HG02943 (cell line): Measurements from ENCODE around the gene CCDC7.
"Not testable (repeated sequence)": the region's sequence is repeated elsewhere in the genome, so short reads cannot be mapped to it uniquely, and the experiment has no call there.

Experiments
- ATAC-seq: cut with Tn5 transposase; IDR thresholded peaks from one replicate; pipeline ENCODE4 v1.9.1; 2021; ENCODE audit warnings: mild to moderate bottlenecking, low read depth, moderate library complexity; ENCODE audit not compliant: unreplicated experiment

The CCDC7 gene

DNA sequence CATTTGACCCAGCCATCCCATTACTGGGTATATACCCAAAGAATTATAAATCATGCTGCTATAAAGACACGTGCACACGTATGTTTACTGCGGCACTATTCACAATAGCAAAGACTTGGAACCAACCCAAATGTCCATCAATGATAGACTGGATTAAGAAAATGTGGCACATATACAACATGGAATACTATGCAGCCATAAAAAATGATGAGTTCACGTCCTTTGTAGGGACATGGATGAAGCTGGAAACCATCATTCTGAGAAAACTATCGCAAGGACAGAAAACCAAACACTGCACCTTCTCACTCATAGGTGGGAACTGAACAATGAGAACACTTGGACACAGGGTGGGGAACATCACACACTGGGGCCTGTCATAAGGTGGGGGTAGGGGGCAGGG, 471.9 kb downstream of the CCDC7 start:
- ATAC-seq = not testable (repeated sequence)

- ATAC-seq = no peak
Measured at GRCh38 chr10:32922170-32922569, 476.2 kb downstream of the CCDC7 start.

DNA sequence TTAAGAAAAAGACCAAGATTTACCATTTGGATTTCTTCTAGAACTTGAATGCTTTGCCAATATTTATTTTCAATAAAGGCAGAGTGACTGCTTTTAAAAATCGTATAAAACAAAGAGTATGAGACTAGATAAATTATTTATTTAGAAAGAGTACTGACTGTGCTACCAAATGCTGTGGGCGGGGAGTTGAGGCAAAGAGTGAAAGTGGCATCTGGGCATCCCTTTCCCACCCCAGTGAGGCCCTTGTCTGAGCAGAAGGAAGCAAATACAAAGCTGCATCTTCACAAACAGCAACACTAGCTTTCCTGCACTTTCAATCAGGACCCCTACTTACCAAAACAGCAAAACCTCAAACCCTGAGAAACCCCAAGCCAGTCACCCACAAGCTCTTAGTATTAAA, 477.2 kb downstream of the CCDC7 start:
- no peak for ATAC-seq

- no peak for ATAC-seq
Measured at GRCh38 chr10:32923849-32924248, 477.9 kb downstream of the CCDC7 start.
